Stimulated activated CD8-positive, alpha-beta memory T cell treated with anti-CD3 and anti-CD28 coated beads, Interleukin-4, amount 100 ng/mL, for 1 hour (primary cell): ENCODE results near the gene RNU6-1.

ENCODE experiments used
- DNase-seq, 2 donors: peaks; one replicate each; pipeline ENCODE4 v3.0.0-alpha.2; 2020; ENCODE audit warnings: low read depth in 2 of 2, low spot score in 1 of 2

RNU6-1 gene

DNA sequence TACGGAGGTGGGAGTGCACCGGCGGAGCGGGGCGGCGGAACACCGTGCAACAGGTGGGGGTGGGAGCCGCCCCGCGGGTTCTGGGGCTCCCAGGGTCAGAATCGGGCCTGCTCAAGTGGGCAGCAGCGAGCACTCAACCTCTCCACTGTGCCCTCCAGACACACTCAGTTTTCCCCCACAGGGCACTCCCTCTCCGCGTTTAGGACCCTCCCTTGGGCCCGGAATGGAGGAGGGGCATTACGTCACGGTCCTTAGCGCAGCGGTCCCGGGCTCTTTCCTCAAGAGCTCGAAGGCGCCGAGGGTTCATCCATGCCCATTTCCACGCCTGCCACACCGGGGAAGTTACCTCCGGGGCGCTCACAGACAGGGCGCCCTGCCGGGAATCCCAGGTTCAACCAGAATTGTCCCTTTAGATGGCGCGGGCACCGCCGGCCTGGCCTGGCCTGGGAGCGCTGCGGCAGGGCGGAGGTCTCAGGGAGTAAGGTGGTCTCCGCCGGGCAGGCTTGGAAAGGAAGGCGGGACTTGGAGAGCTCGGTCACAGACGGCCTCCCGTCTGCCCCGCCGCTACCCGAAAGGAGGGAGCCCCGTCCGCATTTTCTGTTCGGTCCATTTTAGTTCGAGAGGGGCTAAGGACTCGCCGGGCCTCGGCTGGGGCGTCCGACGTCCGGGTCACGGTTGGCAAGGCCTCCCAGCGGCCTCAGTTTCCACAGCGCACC lies 5.1 kb downstream of the RNU6-1 start:
- no peak for DNase-seq

DNA sequence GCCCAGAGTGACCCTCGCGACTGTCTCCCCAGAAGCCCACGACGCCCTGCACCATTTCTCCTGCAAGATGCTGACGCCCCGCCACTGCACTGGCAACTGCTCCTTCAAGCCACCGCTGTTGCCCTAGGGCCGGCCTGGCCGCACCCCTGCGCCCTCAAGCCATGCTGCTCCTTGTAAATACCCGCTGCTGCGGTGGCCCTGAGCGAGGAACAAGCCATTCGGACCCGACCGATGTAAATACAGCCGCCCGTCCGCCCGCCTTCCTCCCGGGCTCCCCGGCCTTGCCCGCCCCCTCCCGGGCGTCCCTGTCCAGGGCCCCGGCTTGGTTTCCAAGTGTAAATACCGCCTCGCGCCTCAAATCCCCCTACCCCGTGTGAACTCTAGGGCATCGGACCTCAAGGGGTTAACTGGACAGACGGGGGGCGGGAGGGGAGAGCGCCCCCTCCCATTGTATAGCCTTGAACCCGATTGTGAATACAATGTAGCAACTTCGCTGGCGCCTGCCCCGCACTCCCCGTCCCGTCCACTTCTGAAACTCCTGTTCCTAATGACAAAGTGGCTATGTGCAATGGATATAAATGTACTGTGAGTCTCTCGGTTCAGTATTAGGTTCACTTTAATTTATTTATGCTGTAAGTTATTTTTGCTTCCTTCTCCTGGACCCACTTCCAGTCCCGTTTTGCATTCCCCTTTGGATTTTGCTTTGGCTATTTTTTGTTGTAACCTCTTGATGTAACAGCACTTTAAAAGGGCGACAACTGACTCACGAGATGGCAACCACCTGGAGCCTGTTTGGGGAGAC lies 5.9 kb downstream of the RNU6-1 start:
- no peak for DNase-seq

DNA sequence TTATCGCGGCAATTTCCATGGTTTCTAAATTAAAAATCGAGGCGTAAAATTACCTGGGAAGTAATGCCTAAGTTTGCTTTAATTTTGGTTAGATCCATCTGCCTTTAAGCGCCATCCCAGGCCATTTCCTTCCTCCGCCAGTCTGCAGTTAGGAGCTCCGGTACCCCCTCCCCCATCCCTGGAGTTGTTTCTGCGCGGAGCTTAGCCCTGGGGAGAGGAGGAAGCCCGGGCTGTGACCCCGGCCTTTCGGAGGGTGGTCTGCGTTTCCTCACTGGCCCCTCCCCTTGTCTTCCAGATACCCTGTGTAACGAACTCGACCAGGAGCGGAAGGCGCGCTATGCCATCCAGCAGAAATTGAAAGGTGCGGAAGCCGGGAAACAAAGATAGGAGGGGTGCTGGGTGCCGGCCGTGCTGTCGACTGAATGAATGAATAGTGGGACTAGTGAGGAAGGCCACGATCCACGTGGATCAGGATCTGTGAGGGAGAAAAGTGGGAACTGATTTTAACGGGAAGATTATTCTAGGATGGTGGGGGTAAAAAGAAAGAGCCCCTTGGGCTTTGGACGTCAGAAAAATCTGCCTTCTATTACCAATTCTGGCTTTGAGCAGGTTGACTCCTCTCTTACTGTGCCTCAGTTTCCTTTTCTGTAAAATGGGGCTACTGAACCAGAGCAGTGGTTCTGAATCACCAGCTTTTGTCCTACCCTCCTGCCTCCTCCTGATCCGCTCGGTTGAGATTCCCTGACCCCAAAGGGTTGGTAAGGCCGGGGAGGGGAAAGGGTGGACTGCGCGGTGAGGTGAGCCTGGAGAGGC lies 6.7 kb downstream of the RNU6-1 start:
- no peak for DNase-seq

DNA sequence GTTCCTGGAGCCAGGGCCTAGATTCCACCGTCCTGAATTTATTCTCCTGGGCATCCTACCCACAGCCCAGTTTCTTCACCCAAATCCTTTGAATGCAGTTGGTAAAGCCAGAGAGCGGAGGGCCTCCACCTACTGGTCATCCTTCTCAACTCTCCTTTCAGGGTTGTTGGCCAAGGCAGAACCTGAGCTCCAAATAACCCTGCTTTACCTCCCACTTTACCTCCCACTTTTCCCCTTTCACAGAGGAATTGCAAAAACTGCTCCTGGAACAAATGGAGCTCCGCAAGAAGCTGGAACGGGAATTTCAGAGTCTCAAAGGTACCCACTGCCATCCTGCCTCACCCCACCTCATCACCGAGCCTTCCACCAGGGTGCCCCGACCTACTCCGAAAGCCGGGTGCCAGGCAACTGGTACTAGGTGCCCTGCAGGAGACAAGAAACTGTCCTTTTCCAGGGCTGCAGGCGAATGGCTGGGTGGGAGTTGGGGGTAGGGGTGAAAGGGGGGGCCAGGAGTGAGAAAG lies 7.8 kb downstream of the RNU6-1 start:
- DNase-seq, result no peak

DNA sequence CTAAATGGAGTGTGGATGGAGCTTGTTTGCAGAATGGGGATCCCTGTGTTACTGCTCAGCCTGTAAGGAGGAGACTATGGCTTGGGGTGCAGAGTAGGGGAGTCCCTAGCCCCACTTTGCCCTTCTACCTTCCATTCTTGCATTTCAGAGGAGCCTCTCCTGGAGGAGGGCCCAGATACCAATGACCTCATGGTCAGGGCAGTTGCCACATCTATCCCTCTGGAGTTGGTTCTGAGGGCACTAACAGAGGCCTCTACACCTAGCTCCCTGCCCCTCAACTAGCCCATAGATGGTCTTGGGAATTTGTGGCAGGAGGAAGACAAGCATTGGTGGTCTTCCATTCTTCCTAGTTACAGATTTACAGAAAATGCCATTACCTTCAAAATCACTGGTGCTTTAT lies 8.5 kb downstream of the RNU6-1 start:
- DNase-seq, result no peak

DNA sequence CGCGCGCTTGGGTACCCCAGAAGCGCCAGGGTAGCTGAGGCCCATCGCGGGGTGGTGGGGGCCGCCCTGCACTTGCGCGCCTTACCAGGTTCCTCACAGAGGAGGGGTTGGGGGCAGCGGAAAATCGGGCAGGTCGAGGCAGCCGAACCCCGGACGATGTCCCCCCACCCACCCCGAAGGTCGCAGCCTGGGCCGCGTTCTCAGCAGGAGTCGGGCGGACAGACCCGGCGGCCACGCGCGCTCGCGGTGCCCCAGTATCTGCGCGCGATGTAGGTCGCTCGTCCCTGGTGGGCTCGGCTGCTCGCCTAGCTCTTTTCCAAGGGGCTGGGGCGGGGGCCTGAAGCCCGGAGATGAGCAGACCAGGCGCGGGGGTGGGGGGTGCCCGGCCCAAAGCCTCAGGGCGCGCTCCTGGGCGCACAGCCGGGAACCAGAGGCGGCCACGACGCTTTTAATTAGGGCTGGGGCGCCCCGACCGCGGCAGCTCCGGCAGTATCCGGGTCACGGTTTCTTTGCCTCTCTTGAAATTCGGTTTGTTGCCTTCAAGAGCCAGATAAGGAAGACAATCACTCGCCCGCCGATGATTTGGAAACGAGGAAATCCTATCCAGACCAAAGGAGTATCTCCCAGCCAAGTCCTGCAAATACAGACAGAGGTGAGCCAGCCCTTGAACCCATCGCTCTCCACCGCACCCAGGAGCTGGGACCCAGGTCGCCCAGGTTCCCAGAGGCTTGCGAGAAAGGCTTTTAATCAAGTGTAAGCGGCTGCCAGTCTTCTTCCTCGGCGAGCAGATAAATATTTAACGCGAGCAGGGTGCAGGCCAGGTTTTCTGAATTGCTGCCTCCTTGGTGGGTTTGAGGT lies 10.0 kb downstream of the RNU6-1 start:
- DNase-seq, result no peak

DNA sequence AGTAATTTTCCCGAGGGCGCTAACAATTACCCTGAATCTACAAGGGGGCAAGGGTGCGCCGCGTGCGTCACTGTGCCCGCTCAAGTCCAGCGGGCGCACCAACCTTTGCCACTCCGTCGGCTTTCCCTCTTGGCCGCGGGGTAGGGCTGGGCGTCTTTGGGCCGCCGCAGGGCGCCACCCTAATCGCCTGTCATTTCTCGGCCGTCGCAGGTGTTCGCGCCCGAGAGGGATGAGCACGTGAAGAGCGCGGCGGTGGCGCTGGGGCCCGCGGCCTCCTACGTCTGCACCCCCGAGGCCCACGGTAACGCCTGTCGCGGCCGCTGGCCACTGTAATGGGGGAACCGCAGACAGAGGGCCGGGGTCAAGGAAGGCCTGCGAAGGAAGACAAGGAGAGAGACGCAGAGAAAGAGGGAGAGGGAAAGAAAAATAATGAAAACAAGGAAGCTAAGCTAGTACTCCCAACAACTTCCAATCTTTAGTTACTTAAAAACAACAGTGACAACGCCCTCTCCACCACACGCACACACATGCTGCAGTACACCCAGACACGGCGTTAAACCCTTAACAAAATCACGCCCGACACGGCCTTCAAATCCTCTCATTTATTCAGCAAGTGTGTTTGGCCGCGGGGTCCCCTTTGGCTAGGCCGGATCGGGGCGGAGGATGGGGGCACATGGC lies 10.7 kb downstream of the RNU6-1 start:
- DNase-seq, result no peak

DNA sequence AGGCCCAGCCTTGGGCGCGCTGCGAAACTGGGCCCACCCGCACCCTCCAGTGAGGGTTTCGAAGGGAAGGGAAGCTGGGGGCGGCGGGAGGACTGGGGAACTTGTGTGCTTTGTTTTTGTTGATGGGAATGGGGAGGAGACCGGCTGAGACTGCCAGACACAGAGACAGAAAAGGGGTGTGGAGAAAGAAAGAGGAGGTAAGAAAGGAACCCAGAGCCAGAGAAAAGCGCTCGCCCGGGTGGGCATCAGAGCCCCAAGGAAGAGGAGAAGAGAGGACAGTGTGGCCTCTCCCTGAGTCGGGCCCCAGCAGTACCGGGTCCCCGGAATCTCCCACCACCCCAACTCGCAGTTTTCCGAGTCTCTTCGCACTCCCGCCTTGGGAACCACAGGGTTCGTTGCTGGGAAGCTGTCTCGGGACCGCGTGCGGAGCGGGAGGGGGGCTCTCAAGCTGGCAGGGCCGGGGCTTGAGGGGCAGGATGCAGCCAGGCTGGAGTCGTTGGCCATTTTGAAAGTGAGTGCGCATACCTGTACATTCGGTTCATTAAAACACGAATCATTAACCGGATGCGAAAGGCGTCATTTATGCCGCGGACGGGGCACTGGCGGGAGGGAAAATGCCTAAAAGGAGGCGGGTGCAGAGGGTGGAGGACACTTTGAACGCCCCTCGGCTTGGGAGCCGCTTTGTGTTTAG lies 11.4 kb downstream of the RNU6-1 start:
- DNase-seq, result no peak

DNA sequence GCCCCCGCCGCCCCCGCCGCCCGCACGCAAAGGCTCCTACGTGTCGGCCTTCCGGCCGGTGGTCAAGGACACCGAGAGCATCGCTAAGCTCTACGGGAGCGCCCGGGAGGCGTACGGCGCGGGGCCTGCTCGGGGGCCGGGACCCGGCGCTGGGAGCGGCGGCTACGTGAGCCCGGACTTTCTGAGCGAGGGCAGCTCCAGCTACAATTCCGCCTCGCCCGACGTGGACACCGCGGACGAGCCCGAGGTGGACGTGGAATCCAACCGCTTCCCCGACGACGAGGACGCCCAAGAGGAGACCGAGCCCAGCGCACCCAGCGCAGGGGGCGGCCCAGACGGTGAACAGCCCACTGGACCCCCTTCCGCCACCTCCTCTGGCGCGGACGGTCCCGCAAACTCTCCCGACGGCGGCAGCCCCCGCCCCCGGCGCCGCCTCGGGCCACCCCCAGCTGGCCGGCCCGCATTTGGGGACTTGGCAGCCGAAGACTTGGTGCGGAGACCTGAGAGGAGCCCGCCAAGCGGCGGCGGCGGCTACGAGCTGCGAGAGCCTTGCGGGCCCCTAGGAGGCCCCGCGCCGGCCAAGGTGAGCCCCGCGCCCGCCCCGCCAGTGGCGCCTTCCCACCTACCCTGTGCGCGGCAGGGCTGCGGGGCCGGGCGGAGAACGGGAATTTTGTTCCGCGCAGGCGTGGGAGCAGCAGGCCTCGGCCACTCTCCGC lies 12.1 kb downstream of the RNU6-1 start:
- no peak for DNase-seq

DNA sequence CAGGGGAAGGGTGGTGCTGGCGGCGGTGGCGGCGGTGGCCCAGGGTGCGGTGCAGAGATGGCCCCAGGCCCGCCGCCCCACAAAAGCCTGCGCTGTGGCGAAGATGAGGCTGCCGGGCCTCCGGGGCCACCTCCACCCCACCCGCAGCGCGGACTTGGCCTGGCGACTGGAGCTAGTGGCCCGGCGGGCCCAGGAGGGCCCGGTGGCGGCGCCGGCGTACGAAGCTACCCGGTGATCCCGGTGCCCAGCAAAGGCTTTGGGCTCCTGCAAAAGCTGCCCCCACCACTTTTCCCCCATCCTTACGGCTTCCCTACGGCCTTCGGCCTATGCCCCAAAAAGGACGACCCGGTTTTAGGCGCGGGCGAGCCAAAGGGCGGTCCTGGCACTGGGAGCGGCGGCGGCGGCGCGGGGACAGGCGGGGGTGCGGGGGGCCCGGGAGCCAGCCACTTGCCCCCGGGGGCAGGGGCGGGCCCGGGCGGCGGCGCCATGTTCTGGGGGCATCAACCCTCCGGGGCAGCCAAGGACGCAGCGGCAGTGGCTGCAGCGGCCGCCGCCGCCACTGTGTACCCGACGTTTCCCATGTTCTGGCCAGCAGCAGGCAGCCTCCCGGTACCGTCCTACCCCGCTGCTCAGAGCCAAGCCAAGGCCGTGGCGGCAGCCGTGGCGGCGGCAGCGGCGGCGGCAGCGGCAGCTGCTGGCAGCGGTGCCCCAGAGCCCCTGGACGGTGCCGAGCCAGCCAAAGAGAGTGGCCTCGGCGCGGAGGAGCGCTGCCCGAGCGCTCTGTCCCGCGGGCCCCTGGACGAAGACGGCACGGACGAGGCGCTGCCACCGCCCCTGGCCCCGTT lies 12.9 kb downstream of the RNU6-1 start:
- DNase-seq, result no peak

DNA sequence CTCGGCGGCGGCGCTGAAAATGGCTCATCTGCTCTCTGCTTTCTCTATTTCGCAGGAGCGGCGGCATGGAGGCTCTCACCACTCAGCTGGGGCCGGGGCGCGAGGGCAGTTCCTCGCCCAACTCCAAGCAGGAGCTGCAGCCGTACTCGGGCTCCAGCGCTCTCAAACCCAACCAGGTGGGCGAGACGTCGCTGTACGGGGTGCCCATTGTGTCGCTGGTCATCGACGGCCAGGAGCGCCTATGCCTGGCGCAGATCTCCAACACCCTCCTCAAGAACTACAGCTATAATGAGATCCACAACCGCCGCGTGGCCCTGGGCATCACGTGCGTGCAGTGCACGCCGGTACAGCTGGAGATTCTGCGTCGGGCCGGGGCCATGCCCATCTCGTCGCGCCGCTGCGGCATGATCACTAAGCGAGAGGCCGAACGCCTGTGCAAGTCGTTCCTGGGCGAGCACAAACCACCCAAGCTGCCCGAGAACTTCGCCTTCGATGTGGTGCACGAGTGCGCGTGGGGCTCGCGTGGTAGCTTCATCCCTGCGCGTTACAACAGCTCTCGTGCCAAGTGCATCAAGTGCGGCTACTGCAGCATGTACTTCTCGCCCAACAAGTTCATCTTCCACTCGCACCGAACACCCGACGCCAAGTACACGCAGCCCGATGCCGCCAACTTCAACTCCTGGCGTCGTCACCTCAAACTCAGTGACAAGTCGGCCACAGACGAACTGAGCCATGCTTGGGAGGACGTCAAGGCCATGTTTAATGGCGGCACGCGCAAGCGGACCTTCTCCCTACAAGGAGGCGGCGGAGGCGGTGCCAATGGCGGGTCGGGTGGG lies 13.7 kb downstream of the RNU6-1 start:
- no peak for DNase-seq

DNA sequence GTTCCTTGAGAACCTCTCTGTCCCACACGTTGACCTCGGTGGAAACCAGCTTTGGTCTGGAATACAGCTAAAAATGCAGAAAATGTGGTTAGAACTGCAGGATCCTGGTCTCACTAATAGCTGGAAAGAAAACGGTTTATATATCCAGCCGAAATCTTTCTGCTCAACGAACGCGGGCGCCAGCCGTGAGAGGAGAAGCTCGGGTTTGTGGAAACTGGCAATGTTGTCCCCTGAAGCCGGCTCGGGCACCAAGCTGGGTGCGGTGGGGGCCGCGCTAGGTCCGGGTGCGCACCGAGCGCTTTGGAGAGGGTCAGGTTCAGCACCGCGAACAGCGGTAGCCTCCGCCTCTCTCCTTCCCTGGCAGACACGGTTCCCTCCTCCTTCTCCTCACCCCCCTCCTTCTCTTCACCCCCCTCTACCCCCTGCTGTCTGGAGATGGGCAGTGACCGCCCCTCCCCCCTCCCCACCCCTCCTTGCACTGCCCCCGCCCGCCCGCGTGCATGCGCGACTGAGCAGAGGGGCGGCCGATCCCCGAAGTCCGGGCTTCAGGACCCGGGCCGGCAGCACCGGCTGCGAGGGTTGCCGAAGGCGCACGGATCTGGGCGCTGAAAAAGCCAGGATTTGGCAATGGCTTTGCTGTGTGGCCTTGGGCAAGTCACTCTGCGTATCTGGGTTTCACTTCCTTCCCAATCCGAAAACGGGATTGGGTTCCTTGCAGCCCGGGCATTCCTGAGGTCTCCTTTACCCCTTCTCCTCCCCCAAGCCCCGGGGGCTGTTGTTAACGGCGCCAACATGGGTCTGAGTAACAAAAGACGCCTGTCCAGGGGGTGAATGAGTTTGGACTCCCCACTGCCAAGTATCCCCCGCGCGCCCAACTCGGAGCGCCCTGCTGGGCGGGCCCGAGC lies 14.6 kb downstream of the RNU6-1 start, which contains the start of gene SKOR1:
TSS of gene SKOR1 (plus strand) at position 534 of the 905 bp plus-strand sequence. CDS start at position 628, 94 bp downstream.
- DNase-seq, result no peak

DNA sequence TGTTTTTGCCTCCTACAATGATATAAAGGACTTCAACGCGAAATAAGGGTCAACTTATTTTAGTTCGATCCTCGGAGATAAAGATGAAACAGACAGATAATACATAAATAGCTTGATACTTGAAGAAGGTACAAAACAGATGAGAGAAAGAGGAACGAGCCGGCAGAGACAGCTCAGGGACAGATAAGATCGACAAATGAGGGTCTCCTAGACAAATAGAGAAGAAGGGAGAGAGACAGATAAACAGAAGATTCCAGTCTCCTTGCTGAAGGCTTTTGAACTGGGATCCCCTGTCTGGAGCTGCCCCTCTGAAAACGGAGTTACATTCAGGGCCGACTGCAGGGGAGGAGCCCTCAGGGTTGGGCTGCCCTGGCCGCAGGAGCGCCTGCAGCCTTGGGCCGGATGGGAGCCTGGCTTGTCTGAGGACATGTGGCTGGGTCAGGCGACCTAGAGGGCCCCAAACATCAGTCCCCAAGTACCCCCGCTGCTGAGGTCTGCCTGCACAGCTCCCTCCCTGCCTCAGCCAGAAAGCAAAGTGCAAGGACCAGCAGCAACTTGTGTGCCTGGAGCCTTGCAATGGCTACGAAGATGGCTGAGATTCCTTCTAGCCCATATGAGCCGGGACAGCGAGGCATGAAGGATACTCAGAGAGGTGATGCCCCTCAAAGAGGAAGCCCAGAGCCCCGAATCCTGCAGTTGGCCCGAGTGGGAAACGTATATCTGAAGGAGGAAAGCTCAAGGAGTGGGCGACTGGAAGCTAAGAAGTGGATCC lies 15.5 kb downstream of the RNU6-1 start:
- DNase-seq, result no peak

DNA sequence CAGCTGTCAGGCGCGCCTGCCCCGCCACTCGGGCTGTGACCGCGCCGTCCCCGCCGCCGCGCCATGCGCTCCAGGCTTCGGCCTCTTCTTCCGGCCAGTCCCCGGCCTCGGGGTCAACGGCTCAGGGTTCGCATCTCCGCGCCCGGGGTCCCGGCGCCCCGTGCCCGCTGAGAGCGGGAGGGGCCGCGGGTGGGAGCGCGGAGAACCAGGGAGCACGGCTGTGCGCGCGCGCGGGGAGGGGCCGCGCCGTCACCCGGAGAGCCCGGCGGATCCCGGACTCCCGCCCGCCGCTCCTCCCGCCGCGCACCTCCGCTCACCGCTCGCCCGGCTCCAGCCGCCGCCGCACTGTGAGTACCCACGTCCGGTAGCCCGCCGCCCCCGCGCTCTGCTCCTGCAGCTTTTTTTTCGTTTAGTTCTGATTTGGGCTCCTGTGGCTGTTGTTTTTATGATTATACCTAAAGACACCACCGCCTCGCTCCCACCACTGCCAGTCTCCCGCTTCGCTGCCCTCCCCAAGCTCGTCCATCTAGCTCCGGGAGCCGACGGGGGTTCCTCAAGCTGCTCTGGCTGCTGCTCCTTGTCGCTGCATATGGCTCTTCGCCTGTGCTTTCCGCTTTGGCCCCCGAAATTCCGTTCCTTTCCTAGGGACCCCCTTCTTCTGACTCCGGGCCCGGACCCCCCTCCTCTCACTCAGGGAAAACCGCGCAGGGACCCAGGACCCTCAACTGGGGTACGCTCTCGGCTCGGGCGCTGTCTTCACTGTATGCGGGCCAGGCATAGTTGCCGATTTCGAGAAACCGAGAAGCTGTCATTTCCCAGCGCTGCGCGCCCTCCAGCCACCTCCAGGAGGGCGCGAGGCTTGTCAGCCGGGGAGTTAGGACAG lies 16.3 kb downstream of the RNU6-1 start:
- DNase-seq, result no peak
